ENCODE data around the gene ITIH4. TPM values are rescaled to one million over a fixed set of nuclear protein-coding genes. Genes with fewer than 3 reads are reported as not detected.

The ITIH4 gene
- polyA plus RNA-seq, 1 of the 3 experiments (the other 2 are of a cell fraction), result 2.0 TPM

DNA sequence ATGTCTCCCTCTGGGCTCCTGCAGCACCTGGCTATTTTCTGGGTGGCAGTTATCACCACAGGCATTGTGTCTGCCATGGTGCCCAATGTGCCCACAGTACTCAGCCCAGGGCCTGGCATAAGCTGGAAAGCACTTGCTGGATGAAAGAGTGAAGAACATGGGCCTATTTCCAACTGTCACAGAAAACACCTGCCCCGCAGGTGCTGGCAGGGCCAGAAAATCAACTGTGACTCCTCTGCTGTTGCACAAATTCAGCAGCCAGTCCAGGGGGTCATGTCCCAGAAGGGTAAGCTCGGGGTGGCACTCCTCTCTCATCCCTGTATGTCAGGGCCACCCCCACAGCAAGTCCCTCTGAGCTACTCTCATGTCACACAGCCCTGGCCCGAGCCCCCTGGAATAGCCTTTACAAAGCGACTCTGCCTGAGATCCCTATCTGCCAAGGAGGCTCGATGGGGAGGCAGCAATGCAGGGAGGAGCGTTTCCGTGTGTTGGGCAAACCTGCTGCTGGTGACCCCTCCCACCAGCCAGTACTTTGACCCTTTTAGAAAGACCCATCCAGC, 18.9 kb downstream of the ITIH4 start:
- Histone ChIP-seq H3K9me3 (no peaks in the 10 kb centered on the region), H4K20me1 (ENCODE audit: insufficient read depth) (no peaks in the 10 kb centered on the region), H3K4me3 (ENCODE audit: low read depth in 2 of 2, low read length in 1 of 2) (no peak overlapping the region), H3K27ac (ENCODE audit: low read depth in 2 of 2, low read length in 1 of 2) (no peak overlapping the region), H3K36me3 (replicated peaks in 1 of 2; ENCODE audit: control insufficient read depth in 1 of 2, insufficient read depth in 2 of 2, low read length in 1 of 2) (no peaks in the 10 kb centered on the region), H3K4me1 (ENCODE audit: control insufficient read depth in 1 of 2, insufficient read depth in 2 of 2, low read depth in 1 of 2, low read length in 1 of 2) (no peaks in the 10 kb centered on the region), H3K79me2 (ENCODE audit: insufficient read depth) (no peaks in the 10 kb centered on the region), H2AFZ (ENCODE audit: low read depth) (no peak overlapping the region), H3K9me2 (no peaks in the 10 kb centered on the region), H3K27me3 (ENCODE audit: insufficient read depth) (no peaks in the 10 kb centered on the region), H3K4me2 (no peak overlapping the region), H3F3A (replicated peaks; ENCODE audit: insufficient read depth) (no peaks in the 10 kb centered on the region), H3K9ac (no peak overlapping the region)
- ChIA-PET POLR2A (no interaction called here), CTCF (interaction anchor here (1.0 to 1.6 kb wide), 7 partner anchors 10 to 123 kb away, joined by 3 to 8 read pairs (median 3); no protein-coding TSS in a partner anchor)
- TF ChIP-seq, protein P1, sequence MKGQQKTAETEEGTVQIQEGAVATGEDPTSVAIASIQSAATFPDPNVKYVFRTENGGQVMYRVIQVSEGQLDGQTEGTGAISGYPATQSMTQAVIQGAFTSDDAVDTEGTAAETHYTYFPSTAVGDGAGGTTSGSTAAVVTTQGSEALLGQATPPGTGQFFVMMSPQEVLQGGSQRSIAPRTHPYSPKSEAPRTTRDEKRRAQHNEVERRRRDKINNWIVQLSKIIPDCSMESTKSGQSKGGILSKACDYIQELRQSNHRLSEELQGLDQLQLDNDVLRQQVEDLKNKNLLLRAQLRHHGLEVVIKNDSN (IDR thresholded peaks at IDR 0.05; ENCODE audit: borderline replicate concordance, low read depth), result no peak
- TF ChIP-seq MXI1 (IDR thresholded peaks at IDR 0.05; ENCODE audit: low read depth, low read length), result no peak
- TF ChIP-seq, protein P2, sequence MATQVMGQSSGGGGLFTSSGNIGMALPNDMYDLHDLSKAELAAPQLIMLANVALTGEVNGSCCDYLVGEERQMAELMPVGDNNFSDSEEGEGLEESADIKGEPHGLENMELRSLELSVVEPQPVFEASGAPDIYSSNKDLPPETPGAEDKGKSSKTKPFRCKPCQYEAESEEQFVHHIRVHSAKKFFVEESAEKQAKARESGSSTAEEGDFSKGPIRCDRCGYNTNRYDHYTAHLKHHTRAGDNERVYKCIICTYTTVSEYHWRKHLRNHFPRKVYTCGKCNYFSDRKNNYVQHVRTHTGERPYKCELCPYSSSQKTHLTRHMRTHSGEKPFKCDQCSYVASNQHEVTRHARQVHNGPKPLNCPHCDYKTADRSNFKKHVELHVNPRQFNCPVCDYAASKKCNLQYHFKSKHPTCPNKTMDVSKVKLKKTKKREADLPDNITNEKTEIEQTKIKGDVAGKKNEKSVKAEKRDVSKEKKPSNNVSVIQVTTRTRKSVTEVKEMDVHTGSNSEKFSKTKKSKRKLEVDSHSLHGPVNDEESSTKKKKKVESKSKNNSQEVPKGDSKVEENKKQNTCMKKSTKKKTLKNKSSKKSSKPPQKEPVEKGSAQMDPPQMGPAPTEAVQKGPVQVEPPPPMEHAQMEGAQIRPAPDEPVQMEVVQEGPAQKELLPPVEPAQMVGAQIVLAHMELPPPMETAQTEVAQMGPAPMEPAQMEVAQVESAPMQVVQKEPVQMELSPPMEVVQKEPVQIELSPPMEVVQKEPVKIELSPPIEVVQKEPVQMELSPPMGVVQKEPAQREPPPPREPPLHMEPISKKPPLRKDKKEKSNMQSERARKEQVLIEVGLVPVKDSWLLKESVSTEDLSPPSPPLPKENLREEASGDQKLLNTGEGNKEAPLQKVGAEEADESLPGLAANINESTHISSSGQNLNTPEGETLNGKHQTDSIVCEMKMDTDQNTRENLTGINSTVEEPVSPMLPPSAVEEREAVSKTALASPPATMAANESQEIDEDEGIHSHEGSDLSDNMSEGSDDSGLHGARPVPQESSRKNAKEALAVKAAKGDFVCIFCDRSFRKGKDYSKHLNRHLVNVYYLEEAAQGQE (IDR thresholded peaks at IDR 0.05; ENCODE audit: low read depth, low read length), result no peak
- no peak for TF ChIP-seq MEF2A (IDR thresholded peaks at IDR 0.05; ENCODE audit: borderline replicate concordance, low read depth)
- no peak for TF ChIP-seq RXRA (IDR thresholded peaks at IDR 0.05; ENCODE audit: borderline replicate concordance, low read depth)
- no peak for TF ChIP-seq JUND (IDR thresholded peaks at IDR 0.05)
- TF ChIP-seq FOXJ3 (CRISPR knock-in tag; IDR thresholded peaks at IDR 0.05), result no peak
- TF ChIP-seq, protein P3, sequence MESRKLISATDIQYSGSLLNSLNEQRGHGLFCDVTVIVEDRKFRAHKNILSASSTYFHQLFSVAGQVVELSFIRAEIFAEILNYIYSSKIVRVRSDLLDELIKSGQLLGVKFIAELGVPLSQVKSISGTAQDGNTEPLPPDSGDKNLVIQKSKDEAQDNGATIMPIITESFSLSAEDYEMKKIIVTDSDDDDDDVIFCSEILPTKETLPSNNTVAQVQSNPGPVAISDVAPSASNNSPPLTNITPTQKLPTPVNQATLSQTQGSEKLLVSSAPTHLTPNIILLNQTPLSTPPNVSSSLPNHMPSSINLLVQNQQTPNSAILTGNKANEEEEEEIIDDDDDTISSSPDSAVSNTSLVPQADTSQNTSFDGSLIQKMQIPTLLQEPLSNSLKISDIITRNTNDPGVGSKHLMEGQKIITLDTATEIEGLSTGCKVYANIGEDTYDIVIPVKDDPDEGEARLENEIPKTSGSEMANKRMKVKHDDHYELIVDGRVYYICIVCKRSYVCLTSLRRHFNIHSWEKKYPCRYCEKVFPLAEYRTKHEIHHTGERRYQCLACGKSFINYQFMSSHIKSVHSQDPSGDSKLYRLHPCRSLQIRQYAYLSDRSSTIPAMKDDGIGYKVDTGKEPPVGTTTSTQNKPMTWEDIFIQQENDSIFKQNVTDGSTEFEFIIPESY (IDR thresholded peaks at IDR 0.05; ENCODE audit: borderline replicate concordance, low read depth), result no peak
- no peak for TF ChIP-seq SMC3 (IDR thresholded peaks at IDR 0.05; ENCODE audit: low read depth, low read length)
- TF ChIP-seq YY1 (IDR thresholded peaks at IDR 0.05; ENCODE audit: low read depth), result no peak
- TF ChIP-seq, protein P4, sequence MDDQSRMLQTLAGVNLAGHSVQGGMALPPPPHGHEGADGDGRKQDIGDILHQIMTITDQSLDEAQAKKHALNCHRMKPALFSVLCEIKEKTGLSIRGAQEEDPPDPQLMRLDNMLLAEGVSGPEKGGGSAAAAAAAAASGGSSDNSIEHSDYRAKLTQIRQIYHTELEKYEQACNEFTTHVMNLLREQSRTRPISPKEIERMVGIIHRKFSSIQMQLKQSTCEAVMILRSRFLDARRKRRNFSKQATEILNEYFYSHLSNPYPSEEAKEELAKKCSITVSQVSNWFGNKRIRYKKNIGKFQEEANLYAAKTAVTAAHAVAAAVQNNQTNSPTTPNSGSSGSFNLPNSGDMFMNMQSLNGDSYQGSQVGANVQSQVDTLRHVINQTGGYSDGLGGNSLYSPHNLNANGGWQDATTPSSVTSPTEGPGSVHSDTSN (IDR thresholded peaks at IDR 0.05), result no peak
- no peak for TF ChIP-seq EP300 (IDR thresholded peaks at IDR 0.05; ENCODE audit: borderline replicate concordance in 1 of 2, low read depth in 1 of 2, low read length in 1 of 2)
- TF ChIP-seq NRF1 (IDR thresholded peaks at IDR 0.05; ENCODE audit: low read depth, low read length), result no peak
- no peak for TF ChIP-seq RAD21 (IDR thresholded peaks at IDR 0.05; ENCODE audit: low read length)
- TF ChIP-seq SIN3A (IDR thresholded peaks at IDR 0.05; ENCODE audit: borderline replicate concordance, low read depth, low read length), result no peak
- TF ChIP-seq TCF12 (IDR thresholded peaks at IDR 0.05), result no peak
- DNase-seq, result no peak
- WGBS (ENCODE audit: low lambda C conversion rate), result 63% methylated on average over 4 of the region's 7 CpGs

Data from SK-N-SH (cell line).